Endodermal cell (in vitro differentiated cells): ENCODE results near the gene AAK1. TPM values are rescaled to one million over a fixed set of nuclear protein-coding genes. Genes with fewer than 3 reads are reported as not detected.

Experiments
- DNase-seq: peaks from one replicate; pipeline ENCODE4 v3.0.0-alpha.2; 2017
- H3K27ac ChIP-seq: 2 replicates; pipeline ENCODE4 v1.5.1; 2013; ENCODE audit warnings: mild to moderate bottlenecking, low read depth, low read length, moderate library complexity
- H3K27me3 ChIP-seq: 2 replicates; pipeline ENCODE4 v1.6.1; 2013; ENCODE audit warnings: mild to moderate bottlenecking, low read length, moderate library complexity; ENCODE audit not compliant: insufficient read depth, control insufficient read depth, poor library complexity, severe bottlenecking
- H3K36me3 ChIP-seq: 2 replicates; pipeline ENCODE4 v1.7.0; 2013; ENCODE audit warnings: mild to moderate bottlenecking, low read length, moderate library complexity; ENCODE audit not compliant: control insufficient read depth, insufficient read depth
- H3K4me1 ChIP-seq: one replicate; pipeline ENCODE4 v1.7.0; 2013; ENCODE audit warnings: low read length; ENCODE audit not compliant: control insufficient read depth, insufficient read depth
- H3K4me3 ChIP-seq: 2 replicates; pipeline ENCODE4 v1.5.1; 2013; ENCODE audit warnings: mild to moderate bottlenecking, low read length, moderate library complexity
- H3K9ac ChIP-seq: 2 replicates; pipeline ENCODE4 v1.6.1; 2013; ENCODE audit warnings: mild to moderate bottlenecking, low read length, moderate library complexity; ENCODE audit not compliant: poor library complexity, severe bottlenecking; ENCODE audit errors: extremely low read depth
- H3K9me3 ChIP-seq: 2 replicates; pipeline ENCODE4 v1.6.1; 2013; ENCODE audit warnings: mild to moderate bottlenecking, low read length, moderate library complexity; ENCODE audit not compliant: control insufficient read depth
- H3K27ac Mint-ChIP-seq: 2 replicates; pipeline ENCODE4 v1.8.0; 2020; ENCODE audit warnings: mixed read lengths
- H3K27me3 Mint-ChIP-seq: 2 replicates; pipeline ENCODE4 v1.8.0; 2021; ENCODE audit warnings: mild to moderate bottlenecking, mixed read lengths; ENCODE audit not compliant: insufficient read depth
- H3K36me3 Mint-ChIP-seq: 2 replicates; pipeline ENCODE4 v1.8.0; 2020; ENCODE audit warnings: low read depth, mixed read lengths
- H3K4me1 Mint-ChIP-seq: 2 replicates; pipeline ENCODE4 v1.8.0; 2020; ENCODE audit warnings: mixed read lengths
- H3K4me3 Mint-ChIP-seq: 2 replicates; pipeline ENCODE4 v1.8.0; 2020; ENCODE audit warnings: mild to moderate bottlenecking, moderate library complexity, mixed read lengths
- H3K9me3 Mint-ChIP-seq: 2 replicates; pipeline ENCODE4 v1.8.0; 2020; ENCODE audit warnings: mild to moderate bottlenecking, mixed read lengths
- CTCF ChIP-seq: fragments of 200-600 bp; sonication (generic); conservative IDR thresholded peaks from 2 replicates; pipeline ENCODE4 v1.5.0; 2021; ENCODE audit warnings: antibody characterized with exemption, mild to moderate bottlenecking
- WGBS, 2 experiments: methylation state at CpG; one replicate each; pipeline versions ENCODE4 v1.1.5 to v1.1.7; 2013; ENCODE audit warnings: missing lambda C conversion rate in 2 of 2, mixed read lengths in 1 of 2; ENCODE audit not compliant: insufficient coverage in 1 of 2, insufficient read length in 1 of 2; 5-methylcytosine and 5-hydroxymethylcytosine counted together
- total RNA-seq, 2 donors: library from RNA; stranded (reverse); fragmentation: NEBNext Ultra II Directional in 1 of 2; extraction: Animal tissue kit (Norgen Biotek cat#: 25700) in 1 of 2; gene quantifications; 2 replicates in 1 of 2; 3 replicates in 1 of 2; pipeline ENCODE4 v1.2.1, GENCODE V29; 2021

AAK1 gene
- total RNA-seq, 2 donors from 2014 or later: 29.2 to 34.7 TPM

GRCh38 chr2:69459936-69460335, 183.6 kb downstream of the AAK1 start:
- Mint-ChIP-seq H3K4me3 (no peak overlapping the region), H3K27ac (no peak overlapping the region)
- WGBS, 2 experiments: 94 to 100% methylated on average over 3 to 4 of the region's 4 CpGs

GRCh38 chr2:69456950-69457445, 186.5 kb downstream of the AAK1 start:
- no peaks in the 10 kb centered on the region for H3K9me3 ChIP-seq
- no peaks in the 10 kb centered on the region for H3K36me3 ChIP-seq
- H3K9ac ChIP-seq: no peak overlapping the region
- Mint-ChIP-seq H3K27ac (no peak overlapping the region), H3K4me3 (no peak overlapping the region), H3K36me3 (peaks cover 5% of the 10 kb centered on the region), H3K4me1 (peaks cover 20% of the 10 kb centered on the region), H3K9me3 (no peaks in the 10 kb centered on the region), H3K27me3 (peaks cover 3% of the 10 kb centered on the region)
- H3K27me3 ChIP-seq: no peaks in the 10 kb centered on the region
- DNase-seq: no peak
- H3K27ac ChIP-seq: no peak overlapping the region
- peaks cover 18% of the 10 kb centered on the region for H3K4me1 ChIP-seq
- TF ChIP-seq CTCF: no peak
- H3K4me3 ChIP-seq: no peak overlapping the region

More at GRCh38 chr2:69459936-69460335, 183.6 kb downstream of the AAK1 start:
- no peaks in the 10 kb centered on the region for H3K9me3 ChIP-seq
- TF ChIP-seq CTCF: no peak
- H3K27me3 ChIP-seq: no peaks in the 10 kb centered on the region
- Mint-ChIP-seq H3K9me3 (no peaks in the 10 kb centered on the region), H3K4me1 (peaks cover under 1% of the 10 kb centered on the region), H3K36me3 (peaks cover 14% of the 10 kb centered on the region), H3K27me3 (no peaks in the 10 kb centered on the region)
- H3K36me3 ChIP-seq: peaks cover 9% of the 10 kb centered on the region
- H3K9ac ChIP-seq: no peak overlapping the region
- H3K27ac ChIP-seq: no peak overlapping the region
- DNase-seq: no peak
- no peaks in the 10 kb centered on the region for H3K4me1 ChIP-seq
- H3K4me3 ChIP-seq: no peak overlapping the region

- H3K9me3 ChIP-seq: no peaks in the 10 kb centered on the region
- Mint-ChIP-seq H3K4me1 (peaks cover 23% of the 10 kb centered on the region), H3K9me3 (no peaks in the 10 kb centered on the region), H3K27ac (no peak overlapping the region), H3K27me3 (peaks cover 3% of the 10 kb centered on the region), H3K36me3 (peaks cover under 1% of the 10 kb centered on the region), H3K4me3 (no peak overlapping the region)
- no peak overlapping the region for H3K9ac ChIP-seq
- no peak for DNase-seq
- no peak overlapping the region for H3K27ac ChIP-seq
- WGBS, 2 experiments: 89 to 96% methylated on average over 6 to 7 of the region's 7 CpGs
- H3K4me1 ChIP-seq: peaks cover 20% of the 10 kb centered on the region
- no peaks in the 10 kb centered on the region for H3K36me3 ChIP-seq
- no peaks in the 10 kb centered on the region for H3K27me3 ChIP-seq
- no peak overlapping the region for H3K4me3 ChIP-seq
- TF ChIP-seq CTCF: no peak
Observed at GRCh38 chr2:69456154-69456553, 187.4 kb downstream of the AAK1 start.
